GM04504 (cell line): ENCODE measurements around the gene RAB40C.

Source experiments
- DNase-seq: peaks from one replicate; pipeline ENCODE4 v3.0.0-alpha.2; 2012; ENCODE audit warnings: low read depth

The RAB40C gene

GRCh38 chr16:575354-576196 lies 14.3 kb upstream of the RAB40C start:
- no peak for DNase-seq

- DNase-seq: no peak
Measured at GRCh38 chr16:576197-576822, 13.6 kb upstream of the RAB40C start.

GRCh38 chr16:576823-577201 lies 13.1 kb upstream of the RAB40C start:
- DNase-seq: no peak

- no peak for DNase-seq
Measured at GRCh38 chr16:577796-578195, 12.1 kb upstream of the RAB40C start.

GRCh38 chr16:578232-578869 lies 11.5 kb upstream of the RAB40C start:
- DNase-seq: no peak

GRCh38 chr16:578870-579405 lies 10.9 kb upstream of the RAB40C start:
- DNase-seq: no peak

- no peak for DNase-seq
Measured at GRCh38 chr16:580141-580945, 9.5 kb upstream of the RAB40C start.

- DNase-seq: no peak
Measured at GRCh38 chr16:580946-581498, 8.8 kb upstream of the RAB40C start.

- no peak for DNase-seq
Measured at GRCh38 chr16:582218-582613, 7.7 kb upstream of the RAB40C start.

- DNase-seq: no peak
Measured at GRCh38 chr16:582614-583331, 7.1 kb upstream of the RAB40C start.

- no peak for DNase-seq
Measured at GRCh38 chr16:583470-583814, 6.4 kb upstream of the RAB40C start.

- no peak for DNase-seq
Measured at GRCh38 chr16:583815-584591, 5.9 kb upstream of the RAB40C start.

GRCh38 chr16:585351-585750 lies 4.5 kb upstream of the RAB40C start:
- DNase-seq: no peak

GRCh38 chr16:586047-586644 lies 3.7 kb upstream of the RAB40C start:
- no peak for DNase-seq

GRCh38 chr16:586645-587590 lies 2.9 kb upstream of the RAB40C start:
- no peak for DNase-seq

- DNase-seq: no peak
Measured at GRCh38 chr16:588639-588888, 1.3 kb upstream of the RAB40C start.

GRCh38 chr16:588889-589657 lies 793 bp upstream of the RAB40C start:
- peak; percentile 91 for DNase-seq

- DNase-seq: no peak
Measured at GRCh38 chr16:590188-590814, 435 bp downstream of the RAB40C start.
